OCI-LY7 (cell line): ENCODE measurements around the gene PSMD13. TPM values are rescaled to one million over a fixed set of nuclear protein-coding genes. Genes with fewer than 3 reads are reported as not detected.

Experiments
- BruUV-seq: library from RNA; stranded (reverse); fragments of 400-500 nt; replicated peaks from 2 replicates; lab custom pipeline; 2021; lab: Mats Ljungman, UMichigan
- CTCF ChIA-PET: fragments of 300-600 bp; sonication (Branson Sonifier 250); formaldehyde crosslinking; loops from one replicate; lab custom pipeline; 2022; ENCODE audit warnings: antibody characterized with exemption; ENCODE audit not compliant: unreplicated experiment; lab: Charles Lee
- POLR2A ChIA-PET: fragments of 300-600 bp; sonication (Branson Sonifier 250); formaldehyde crosslinking; loops from one replicate; lab custom pipeline; 2022; ENCODE audit warnings: antibody characterized with exemption; lab: Charles Lee
- DNase-seq: peaks from one replicate; pipeline ENCODE4 v3.0.0-alpha.2; 2015; ENCODE audit warnings: low spot score
- H2AFZ ChIP-seq: fragments of 200-600 bp; sonication (generic), shearing (Covaris generic); 2 replicates; pipeline ENCODE4 v1.6.1; 2014; ENCODE audit warnings: mild to moderate bottlenecking, antibody characterized with exemption, low read length, moderate library complexity
- H3K27ac ChIP-seq: fragments of 200-600 bp; sonication (generic); 2 replicates; pipeline ENCODE4 v1.5.1; 2014; ENCODE audit warnings: mixed run types, low read depth, mild to moderate bottlenecking, moderate library complexity, low read length, inconsistent platforms; ENCODE audit not compliant: poor library complexity, severe bottlenecking
- H3K36me3 ChIP-seq: fragments of 200-600 bp; sonication (generic); 2 replicates; pipeline ENCODE4 v1.6.1; 2014; ENCODE audit warnings: mild to moderate bottlenecking, antibody characterized with exemption, low read length, moderate library complexity, mixed read lengths; ENCODE audit not compliant: insufficient read depth
- H3K4me1 ChIP-seq: fragments of 200-600 bp; sonication (generic); 2 replicates; pipeline ENCODE4 v1.5.1; 2014; ENCODE audit warnings: mild to moderate bottlenecking, low read length; ENCODE audit not compliant: insufficient read depth, poor library complexity, severe bottlenecking
- H3K4me2 ChIP-seq: fragments of 200-600 bp; sonication (generic); 2 replicates; pipeline ENCODE4 v1.6.1; 2014; ENCODE audit warnings: mild to moderate bottlenecking, low read length
- H3K4me3 ChIP-seq: fragments of 200-600 bp; sonication (generic); 2 replicates; pipeline ENCODE4 v1.5.1; 2014; ENCODE audit warnings: mild to moderate bottlenecking, low read depth, low read length; ENCODE audit not compliant: poor library complexity, severe bottlenecking
- H3K79me2 ChIP-seq: fragments of 200-600 bp; sonication (generic); 2 replicates; pipeline ENCODE4 v1.6.1; 2016; ENCODE audit warnings: low read depth, mild to moderate bottlenecking, low read length, moderate library complexity, mixed read lengths; ENCODE audit not compliant: insufficient read depth
- H3K9me2 ChIP-seq: fragments of 200-600 bp; sonication (generic); 2 replicates; pipeline ENCODE4 v1.6.1; 2016; ENCODE audit warnings: mild to moderate bottlenecking, low read length, mixed read lengths; ENCODE audit not compliant: insufficient read depth
- H3K9me3 ChIP-seq: fragments of 200-600 bp; sonication (generic); 2 replicates; pipeline ENCODE4 v1.6.1; 2014; ENCODE audit warnings: mild to moderate bottlenecking, mixed run types, low read length, mixed read lengths
- H4K20me1 ChIP-seq: fragments of 200-600 bp; sonication (generic); 2 replicates; pipeline ENCODE4 v1.6.1; 2014; ENCODE audit warnings: mild to moderate bottlenecking, antibody characterized with exemption, low read length, moderate library complexity, mixed read lengths; ENCODE audit not compliant: insufficient read depth
- CTCF ChIP-seq: fragments of 200-600 bp; sonication (generic); conservative IDR thresholded peaks from 2 replicates; pipeline ENCODE4 v1.5.1; 2014; ENCODE audit warnings: mild to moderate bottlenecking, antibody characterized with exemption, low read length, moderate library complexity, mixed read lengths
- EZH2phosphoT487 ChIP-seq: fragments of 200-600 bp; sonication (generic); IDR thresholded peaks from 2 replicates; pipeline ENCODE4 v1.6.1; 2018; ENCODE audit warnings: low read depth, borderline replicate concordance, mild to moderate bottlenecking, mixed run types, antibody characterized with exemption, low read length, moderate library complexity, mixed read lengths
- intact Hi-C: fragments of 100-400 bp; cut with micrococcal nuclease; formaldehyde crosslinking; loops from one replicate; pipeline ENCODE4 v1.10.0; 2022; ENCODE audit not compliant: unreplicated experiment
- total RNA-seq, 2 experiments: library from RNA; depleted of rRNA in 1 of 2; stranded (reverse); fragments of >200 nt in 1 of 2; shearing (Covaris generic) in 1 of 2; gene quantifications; 2 replicates each; pipeline ENCODE4 v1.2.3, GENCODE V29; 2014 to 2022

The PSMD13 gene
- total RNA-seq, 2 experiments from 2014 or later = 146 to 154 TPM

GRCh38 chr11:291281-292210 is 54.8 kb downstream of the PSMD13 start:
- Histone ChIP-seq H3K36me3 (no peaks in the 10 kb centered on the region), H2AFZ (no peak overlapping the region), H3K4me1 (no peaks in the 10 kb centered on the region), H4K20me1 (no peaks in the 10 kb centered on the region), H3K27ac (no peak overlapping the region), H3K9me3 (no peaks in the 10 kb centered on the region), H3K4me2 (no peak overlapping the region), H3K9me2 (no peaks in the 10 kb centered on the region), H3K79me2 (no peaks in the 10 kb centered on the region), H3K4me3 (no peak overlapping the region)
- no peak for DNase-seq
- ChIA-PET CTCF (no interaction called here), POLR2A (no interaction called here)
- no peak for TF ChIP-seq CTCF
- intact Hi-C loops = no loop called here
- BruUV-seq = no TSS peak

- BruUV-seq = no TSS peak
- Histone ChIP-seq H3K79me2 (no peaks in the 10 kb centered on the region), H3K27ac (no peak overlapping the region), H3K4me2 (no peak overlapping the region), H3K36me3 (no peaks in the 10 kb centered on the region), H2AFZ (no peak overlapping the region), H4K20me1 (no peaks in the 10 kb centered on the region), H3K9me3 (no peaks in the 10 kb centered on the region), H3K4me3 (no peak overlapping the region), H3K4me1 (no peaks in the 10 kb centered on the region), H3K9me2 (no peaks in the 10 kb centered on the region)
- ChIA-PET CTCF (no interaction called here), POLR2A (no interaction called here)
- intact Hi-C loops = no loop called here
- DNase-seq = no peak
- TF ChIP-seq EZH2phosphoT487 (no peak), CTCF (no peak)
Observed at GRCh38 chr11:292211-293121, 55.7 kb downstream of the PSMD13 start.
